Endothelial cell of umbilical vein (primary cell): ENCODE measurements around the gene MYO16. TPM values are rescaled to one million over a fixed set of nuclear protein-coding genes. Genes with fewer than 3 reads are reported as not detected.

Experiments used
- BruUV-seq: library from RNA; stranded (reverse); fragments of 400-500 nt; replicated peaks from 2 replicates; lab custom pipeline; 2021; lab: Mats Ljungman, UMichigan
- CTCF ChIA-PET: fragments of 300-600, 350-600 bp; sonication (Branson Sonifier 250); formaldehyde crosslinking; loops from one replicate; lab custom pipeline; 2021; ENCODE audit warnings: antibody characterized with exemption, inconsistent platforms; lab: Charles Lee
- POLR2A ChIA-PET: fragments of 300-600, 350-600 bp; sonication (Branson Sonifier 250); formaldehyde crosslinking; loops from one replicate; lab custom pipeline; 2021; ENCODE audit warnings: antibody characterized with exemption, inconsistent platforms; lab: Charles Lee
- DNase-seq: peaks from one replicate; pipeline ENCODE4 v3.0.0-alpha.2; 2011; ENCODE audit warnings: low read depth, low spot score
- FAIRE-seq: peaks from 2 replicates; lab custom pipeline; 2011; peaks lifted over from hg19 to GRCh38; lab: Jason Lieb, UNC
- H2AFZ ChIP-seq: 2 replicates; pipeline ENCODE4 v1.6.0; 2012; ENCODE audit warnings: low read depth, low read length, control low read depth, inconsistent platforms
- H3K27ac ChIP-seq: 2 replicates; pipeline ENCODE4 v1.5.1; 2011; ENCODE audit warnings: low read depth, mild to moderate bottlenecking, control low read depth, low read length, moderate library complexity; ENCODE audit not compliant: insufficient read depth
- H3K27me3 ChIP-seq, 2 experiments: 2 replicates each; pipeline versions ENCODE4 v1.6.0 to v1.6.1; 2011; ENCODE audit warnings: low read length in 2 of 2, mixed read lengths in 1 of 2; ENCODE audit not compliant: control insufficient read depth in 2 of 2, insufficient read depth in 2 of 2
- H3K36me3 ChIP-seq, 2 experiments: 2 replicates in 1 of 2; 3 replicates in 1 of 2; pipeline ENCODE4 v1.5.1; 2011; ENCODE audit warnings: low read length in 2 of 2, mild to moderate bottlenecking in 1 of 2, moderate library complexity in 1 of 2; ENCODE audit not compliant: control insufficient read depth in 2 of 2, insufficient read depth in 2 of 2; ENCODE audit errors: extremely low read depth in 1 of 2
- H3K4me1 ChIP-seq: 3 replicates; pipeline ENCODE4 v1.5.1; 2011; ENCODE audit warnings: mild to moderate bottlenecking, low read length; ENCODE audit not compliant: control insufficient read depth, insufficient read depth; ENCODE audit errors: extremely low read depth
- H3K4me2 ChIP-seq: 2 replicates; pipeline ENCODE4 v1.6.1; 2011; ENCODE audit warnings: low read length, control low read depth, mixed read lengths; ENCODE audit not compliant: insufficient read depth
- H3K4me3 ChIP-seq, 3 experiments: fragments of 200-600 bp in 1 of 3; sonication (generic), shearing (Covaris generic) in 1 of 3; replicated peaks in 1 of 3; 2 replicates each; pipeline ENCODE4 v1.5.1; 2011 to 2016; ENCODE audit warnings: control low read depth in 3 of 3, low read length in 3 of 3, mild to moderate bottlenecking in 2 of 3, inconsistent platforms in 1 of 3, low read depth in 1 of 3, moderate library complexity in 1 of 3; ENCODE audit not compliant: insufficient read depth in 1 of 3
- H3K79me2 ChIP-seq: 2 replicates; pipeline ENCODE4 v1.6.0; 2012; ENCODE audit warnings: low read length, inconsistent platforms; ENCODE audit not compliant: control insufficient read depth, insufficient read depth
- H3K9ac ChIP-seq: replicated peaks from 2 replicates; pipeline ENCODE3; 2011; ENCODE audit warnings: low read length, control low read depth; ENCODE audit not compliant: insufficient read depth; ENCODE audit errors: extremely low read depth
- H3K9me1 ChIP-seq: replicated peaks from 3 replicates; pipeline ENCODE4 v1.6.0; 2011; ENCODE audit warnings: mild to moderate bottlenecking, low read length; ENCODE audit not compliant: control insufficient read depth, insufficient read depth; ENCODE audit errors: extremely low read depth
- H3K9me3 ChIP-seq: replicated peaks from 2 replicates; pipeline ENCODE4 v1.5.1; 2012; ENCODE audit warnings: low read length, inconsistent platforms; ENCODE audit not compliant: control insufficient read depth, insufficient read depth
- H4K20me1 ChIP-seq: replicated peaks from 2 replicates; pipeline ENCODE3; 2011; ENCODE audit warnings: mild to moderate bottlenecking, low read length; ENCODE audit not compliant: control insufficient read depth, insufficient read depth; ENCODE audit errors: extremely low read depth
- EZH2 ChIP-seq: IDR thresholded peaks from 2 replicates; pipeline ENCODE4 v1.6.1; 2012; ENCODE audit warnings: borderline replicate concordance, low read depth, mild to moderate bottlenecking, moderate library complexity, low read length, inconsistent platforms; ENCODE audit not compliant: severe bottlenecking
- FOS ChIP-seq: IDR thresholded peaks from 2 replicates; pipeline ENCODE4 v1.6.1; 2011; ENCODE audit warnings: mild to moderate bottlenecking, low read length, moderate library complexity, borderline replicate concordance; ENCODE audit not compliant: insufficient read depth
- GATA2 ChIP-seq: IDR thresholded peaks from 2 replicates; pipeline ENCODE4 v1.7.0; 2011; ENCODE audit warnings: low read depth, mild to moderate bottlenecking, moderate library complexity, mixed read lengths, low read length; ENCODE audit not compliant: insufficient read length, insufficient read depth
- MYC ChIP-seq: IDR thresholded peaks from one replicate; pipeline ENCODE4 v1.6.1; 2011; ENCODE audit warnings: mild to moderate bottlenecking, low read depth, low read length
- POLR2A ChIP-seq: IDR thresholded peaks from 2 replicates; pipeline ENCODE4 v1.6.1; 2012; ENCODE audit warnings: low read depth, mild to moderate bottlenecking, control low read depth, low read length
- POLR2AphosphoS5 ChIP-seq: IDR thresholded peaks from 2 replicates; pipeline ENCODE4 v1.6.1; 2012; ENCODE audit warnings: low read depth, mild to moderate bottlenecking, control low read depth, low read length, moderate library complexity; ENCODE audit not compliant: insufficient read depth
- dilution Hi-C: fragments of 300-500 bp; cut with MboI; formaldehyde crosslinking; loops from one replicate; pipeline ENCODE4 v1.15.0; 2019; ENCODE audit warnings: low sequenced_read_pairs; ENCODE audit not compliant: extremely low pct_ligation_motif_present
- intact Hi-C: fragments of 100-400 bp; cut with micrococcal nuclease; formaldehyde crosslinking; loops from one replicate; pipeline ENCODE4 v1.10.0; 2022
- polyA plus RNA-seq, 4 experiments: library from polyadenylated mRNA; depleted of rRNA in 3 of 4; stranded (reverse) in 3 of 4; unstranded in 1 of 4; fragments of >200 nt; gene quantifications; 2 replicates each; pipeline versions ENCODE4 v1.2.1 to v1.2.3, GENCODE V29; 2011 to 2012; ENCODE audit warnings: missing spikeins in 1 of 4
- total RNA-seq: library from RNA; stranded (reverse); gene quantifications from 2 replicates; pipeline ENCODE4 v1.2.3, GENCODE V29; 2021
- TF ChIP-seq, protein P1 (sequence below), 2 donors: IDR thresholded peaks; 1 replicate in 1 of 2; 2 replicates in 1 of 2; pipeline ENCODE4 v1.5.1; 2011; ENCODE audit warnings: low read length in 2 of 2, mild to moderate bottlenecking in 2 of 2, moderate library complexity in 2 of 2, control low read depth in 1 of 2, inconsistent platforms in 1 of 2, low read depth in 1 of 2; ENCODE audit not compliant: insufficient read depth in 1 of 2; ENCODE audit errors: extremely low read depth in 1 of 2

Gene MYO16
- total and polyA plus RNA-seq, 2 donors (not counting 3 experiments of a cell fraction or from before 2014, with no cell fraction given), result 0.03 to 0.04 TPM

DNA sequence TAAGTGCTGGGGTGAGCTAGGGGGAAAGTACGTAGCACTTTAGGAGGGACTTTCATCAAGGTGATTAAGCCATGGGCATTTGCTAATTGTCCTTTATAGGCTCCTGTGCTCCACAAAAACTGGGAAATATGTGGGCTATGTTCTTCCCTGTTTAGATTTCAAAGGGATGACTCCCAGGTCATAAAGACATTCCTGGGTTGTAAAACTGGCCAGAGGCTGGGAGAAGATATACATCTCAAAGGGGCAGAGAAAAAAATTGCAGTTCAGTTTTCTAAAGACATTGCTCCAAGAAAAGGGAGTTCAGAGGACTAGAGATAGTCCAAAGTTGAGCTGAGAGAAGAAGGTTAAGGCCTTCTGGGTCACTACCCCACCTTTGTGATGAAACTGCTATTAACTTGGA, 204.8 kb downstream of the MYO16 start:
- Histone ChIP-seq H2AFZ (no peak overlapping the region), H3K4me2 (no peak overlapping the region)

DNA sequence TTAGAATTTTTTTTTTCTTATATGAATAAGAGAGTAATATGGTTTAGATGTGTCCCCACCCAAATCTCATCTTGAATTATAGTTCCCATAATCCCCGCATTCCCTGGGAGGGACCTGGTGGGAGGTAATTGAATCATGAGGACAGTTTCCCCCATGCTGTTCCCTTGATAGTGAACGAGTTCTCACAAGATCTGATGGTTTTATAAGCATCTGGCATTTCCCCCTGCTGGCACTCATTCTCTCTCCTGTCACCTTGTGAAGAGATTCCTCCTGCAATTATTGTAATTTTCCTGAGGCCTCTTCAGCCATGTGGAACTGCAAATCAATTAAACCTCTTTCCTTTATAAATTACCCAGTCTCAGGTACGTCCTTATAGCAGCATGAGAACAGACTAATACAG, 205.7 kb downstream of the MYO16 start:
- no peaks in the 10 kb centered on the region for H3K79me2 ChIP-seq
- H3K4me2 ChIP-seq, result no peak overlapping the region
- intact Hi-C loops (no loop called here), dilution Hi-C loops (no loop called here)
- CTCF ChIA-PET, result no interaction called here
- H3K27me3 ChIP-seq, result no peaks in the 10 kb centered on the region
- POLR2A ChIA-PET, result no interaction called here
- no peak overlapping the region for H3K4me3 ChIP-seq
- H4K20me1 ChIP-seq, result no peaks in the 10 kb centered on the region
- no peak for FAIRE-seq
- BruUV-seq, result no TSS peak
- no peak overlapping the region for H3K9ac ChIP-seq
- H3K9me3 ChIP-seq, result no peaks in the 10 kb centered on the region
- H3K27ac ChIP-seq, result no peak overlapping the region
- no peak for DNase-seq
- H3K4me1 ChIP-seq, result no peaks in the 10 kb centered on the region
- H3K9me1 ChIP-seq, result no peaks in the 10 kb centered on the region
- TF ChIP-seq MYC, result no peak
- TF ChIP-seq POLR2AphosphoS5, result no peak
- TF ChIP-seq GATA2, result no peak
- TF ChIP-seq FOS, result no peak
- TF ChIP-seq, protein P1, sequence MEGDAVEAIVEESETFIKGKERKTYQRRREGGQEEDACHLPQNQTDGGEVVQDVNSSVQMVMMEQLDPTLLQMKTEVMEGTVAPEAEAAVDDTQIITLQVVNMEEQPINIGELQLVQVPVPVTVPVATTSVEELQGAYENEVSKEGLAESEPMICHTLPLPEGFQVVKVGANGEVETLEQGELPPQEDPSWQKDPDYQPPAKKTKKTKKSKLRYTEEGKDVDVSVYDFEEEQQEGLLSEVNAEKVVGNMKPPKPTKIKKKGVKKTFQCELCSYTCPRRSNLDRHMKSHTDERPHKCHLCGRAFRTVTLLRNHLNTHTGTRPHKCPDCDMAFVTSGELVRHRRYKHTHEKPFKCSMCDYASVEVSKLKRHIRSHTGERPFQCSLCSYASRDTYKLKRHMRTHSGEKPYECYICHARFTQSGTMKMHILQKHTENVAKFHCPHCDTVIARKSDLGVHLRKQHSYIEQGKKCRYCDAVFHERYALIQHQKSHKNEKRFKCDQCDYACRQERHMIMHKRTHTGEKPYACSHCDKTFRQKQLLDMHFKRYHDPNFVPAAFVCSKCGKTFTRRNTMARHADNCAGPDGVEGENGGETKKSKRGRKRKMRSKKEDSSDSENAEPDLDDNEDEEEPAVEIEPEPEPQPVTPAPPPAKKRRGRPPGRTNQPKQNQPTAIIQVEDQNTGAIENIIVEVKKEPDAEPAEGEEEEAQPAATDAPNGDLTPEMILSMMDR (IDR thresholded peaks at IDR 0.05; ENCODE audit: extremely low read depth in 1 of 2, insufficient read depth in 1 of 2, low read depth in 1 of 2, low read length in 2 of 2), result no peak
- no peak for TF ChIP-seq POLR2A
- no peaks in the 10 kb centered on the region for H3K36me3 ChIP-seq
- no peak overlapping the region for H2AFZ ChIP-seq

More for the DNA sequence above, 204.8 kb downstream of the MYO16 start:
- TF ChIP-seq POLR2AphosphoS5 (no peak), EZH2 (no peak), GATA2 (no peak)
- TF ChIP-seq, protein P1 (IDR thresholded peaks at IDR 0.05; ENCODE audit: extremely low read depth in 1 of 2, insufficient read depth in 1 of 2, low read depth in 1 of 2, low read length in 2 of 2), result no peak
- dilution Hi-C loops, result no loop called here
- no peaks in the 10 kb centered on the region for H3K27me3 ChIP-seq
- ChIA-PET POLR2A (no interaction called here), CTCF (no interaction called here)
- H3K9me3 ChIP-seq, result no peaks in the 10 kb centered on the region
- no peaks in the 10 kb centered on the region for H3K4me1 ChIP-seq
- no peak overlapping the region for H3K9ac ChIP-seq
- DNase-seq, result no peak
- H3K36me3 ChIP-seq, result no peaks in the 10 kb centered on the region
- intact Hi-C loops, result no loop called here
- BruUV-seq, result no TSS peak
- H3K9me1 ChIP-seq, result no peaks in the 10 kb centered on the region
- no peaks in the 10 kb centered on the region for H3K79me2 ChIP-seq
- H4K20me1 ChIP-seq, result no peaks in the 10 kb centered on the region
- H3K27ac ChIP-seq, result no peak overlapping the region
- no peak for FAIRE-seq
- no peak overlapping the region for H3K4me3 ChIP-seq
